Adrenal gland (tissue), 12 donors: ENCODE measurements around the gene EEF1AKMT2. TPM values are rescaled to one million over a fixed set of nuclear protein-coding genes. Genes with fewer than 3 reads are reported as not detected.
"Not testable (repeated sequence)": the region's sequence is repeated elsewhere in the genome, so short reads cannot be mapped to it uniquely, and the experiment has no call there.

ENCODE experiments used
- DNase-seq, 7 donors: peaks; one replicate each; pipeline ENCODE4 v3.0.0-alpha.2; 2019 to 2020
- H3K27ac ChIP-seq, 5 donors: fragments of 200-600 bp; sonication (generic) in 4 of 5; 1 replicate in 3 of 5; 2 replicates in 2 of 5; pipeline versions ENCODE4 v1.5.1 to v1.8.0; 2016 to 2020; ENCODE audit warnings: mild to moderate bottlenecking in 1 of 5
- H3K27me3 ChIP-seq: fragments of 200-600 bp; 2 replicates; pipeline ENCODE4 v1.8.0; 2021
- H3K36me3 ChIP-seq, 2 donors: fragments of 200-600 bp; replicated peaks in 1 of 2; 1 replicate in 1 of 2; 2 replicates in 1 of 2; pipeline versions ENCODE4 v1.5.1 to v1.8.0; 2018 to 2022
- H3K4me1 ChIP-seq, 2 donors: fragments of 200-600 bp; replicated peaks in 1 of 2; 1 replicate in 1 of 2; 2 replicates in 1 of 2; pipeline versions ENCODE4 v1.5.1 to v1.8.0; 2018 to 2021
- H3K4me3 ChIP-seq, 4 donors: fragments of 200-600 bp; sonication (generic) in 3 of 4; one replicate each; pipeline ENCODE4 v1.5.1; 2016 to 2018
- H3K9me3 ChIP-seq, 3 donors: fragments of 200-600 bp; sonication (generic) in 1 of 3; replicated peaks in 1 of 3; 1 replicate in 2 of 3; 2 replicates in 1 of 3; pipeline versions ENCODE4 v1.5.1 to v1.8.0; 2016 to 2021
- POLR2A ChIP-seq, 2 donors: fragments of 450-650 bp; IDR thresholded peaks; one replicate each; pipeline ENCODE4 v1.6.1; 2017; ENCODE audit warnings: antibody characterized with exemption in 2 of 2, mild to moderate bottlenecking in 2 of 2, moderate library complexity in 1 of 2
- WGBS, 4 donors: extraction: QIAGEN DNeasy Blood & Tissue Kit in 2 of 4; methylation state at CpG; one replicate each; pipeline versions ENCODE4 v1.1.5 to v1.1.7; 2013 to 2017; 5-methylcytosine and 5-hydroxymethylcytosine counted together
- intact Hi-C, 2 donors: fragments of 100-400 bp; cut with DNase I; formaldehyde crosslinking; loops; one replicate each; pipeline versions ENCODE4 v1.14.1 to v1.15.0; 2022 to 2023
- polyA plus RNA-seq, 3 donors: library from polyadenylated mRNA; stranded (reverse); fragments of 200-250 nt in 2 of 3; fragments of 350-450 nt in 1 of 3; fragmentation: Illumina TruSeq in 1 of 3; extraction: RNeasy Lipid Tissue Mini Kit (QIAGEN cat#74804) in 1 of 3; gene quantifications; one replicate each; pipeline ENCODE4 v1.2.3, GENCODE V29; 2013 to 2014
- total RNA-seq, 9 donors: library from RNA; depleted of rRNA in 4 of 9; stranded (reverse); fragments of >200 nt in 4 of 9; fragments of 120-200 nt in 1 of 9; fragmentation: NEBNext Ultra II Directional in 1 of 9; extraction: Animal tissue kit (Norgen Biotek cat#: 25700) in 1 of 9; gene quantifications; one replicate each; pipeline versions ENCODE4 v1.1.0 to v1.2.4, GENCODE V29; 2013 to 2023
- TF ChIP-seq, protein P1 (sequence below), 6 experiments: fragments of 450-650 bp in 4 of 6; fragments of 200-600 bp in 2 of 6; sonication (generic) in 1 of 6; IDR thresholded peaks; 1 replicate in 5 of 6; 2 replicates in 1 of 6; pipeline versions ENCODE4 v1.5.1 to v1.8.0; 2016 to 2021; ENCODE audit warnings: antibody characterized with exemption in 6 of 6, mild to moderate bottlenecking in 2 of 6, moderate library complexity in 1 of 6
- donor health status: healthy with polysubstance abuse.
- donor health status: Bipolar disorder and iron deficiency.
- donor health status: DM: yes; HTN: yes; CAD: no.
- donor health status: DM: no; HTN: no; CAD: no.
- donor health status: DM: no; HTN: no; CAD: no.
- donor health status: DM: yes; HTN: yes; CAD: no.

EEF1AKMT2 gene
- total and polyA plus RNA-seq, 12 donors = 2.7 to 24.5 (median 17.1) TPM

- no peaks in the 10 kb centered on the region for H3K9me3 ChIP-seq
- no peaks in the 10 kb centered on the region for H3K27me3 ChIP-seq
- TF ChIP-seq, protein P1, sequence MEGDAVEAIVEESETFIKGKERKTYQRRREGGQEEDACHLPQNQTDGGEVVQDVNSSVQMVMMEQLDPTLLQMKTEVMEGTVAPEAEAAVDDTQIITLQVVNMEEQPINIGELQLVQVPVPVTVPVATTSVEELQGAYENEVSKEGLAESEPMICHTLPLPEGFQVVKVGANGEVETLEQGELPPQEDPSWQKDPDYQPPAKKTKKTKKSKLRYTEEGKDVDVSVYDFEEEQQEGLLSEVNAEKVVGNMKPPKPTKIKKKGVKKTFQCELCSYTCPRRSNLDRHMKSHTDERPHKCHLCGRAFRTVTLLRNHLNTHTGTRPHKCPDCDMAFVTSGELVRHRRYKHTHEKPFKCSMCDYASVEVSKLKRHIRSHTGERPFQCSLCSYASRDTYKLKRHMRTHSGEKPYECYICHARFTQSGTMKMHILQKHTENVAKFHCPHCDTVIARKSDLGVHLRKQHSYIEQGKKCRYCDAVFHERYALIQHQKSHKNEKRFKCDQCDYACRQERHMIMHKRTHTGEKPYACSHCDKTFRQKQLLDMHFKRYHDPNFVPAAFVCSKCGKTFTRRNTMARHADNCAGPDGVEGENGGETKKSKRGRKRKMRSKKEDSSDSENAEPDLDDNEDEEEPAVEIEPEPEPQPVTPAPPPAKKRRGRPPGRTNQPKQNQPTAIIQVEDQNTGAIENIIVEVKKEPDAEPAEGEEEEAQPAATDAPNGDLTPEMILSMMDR (IDR thresholded peaks at IDR 0.05) = no peak
- no peak for TF ChIP-seq POLR2A (IDR thresholded peaks at IDR 0.05)
- intact Hi-C loops = no loop called here
- no peaks in the 10 kb centered on the region for H3K36me3 ChIP-seq
- DNase-seq = no peak
- no peak overlapping the region for H3K27ac ChIP-seq
- no peak overlapping the region for H3K4me3 ChIP-seq
- H3K4me1 ChIP-seq = peaks cover 0 to 16% of the 10 kb centered on the region in 2 donors
- 60 to 73% (median 64%) methylated on average over 4 of the region's 4 CpGs for WGBS, 4 donors
Observed at GRCh38 chr10:124799211-124799610, 7.5 kb upstream of the EEF1AKMT2 start.

DNA sequence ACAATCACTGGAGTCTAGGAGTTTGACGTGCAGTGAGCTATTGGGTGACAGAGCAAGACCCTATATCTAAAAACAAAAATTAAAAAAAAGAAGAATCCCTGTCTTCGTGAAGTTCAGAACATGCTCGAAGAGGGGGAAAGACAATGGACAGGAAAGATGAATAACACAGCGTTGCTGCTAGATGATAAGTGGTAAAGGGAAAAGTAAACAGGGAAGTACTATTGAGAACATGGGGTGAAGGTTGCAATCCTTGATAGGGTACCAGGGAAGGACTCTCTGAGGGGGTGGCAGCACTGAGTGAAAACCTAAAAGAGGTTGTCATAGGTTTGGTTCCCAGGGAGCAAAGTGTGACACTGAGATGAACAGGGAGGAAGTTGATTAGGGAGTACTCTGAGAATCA, 7.1 kb upstream of the EEF1AKMT2 start:
- DNase-seq = no peak
- intact Hi-C loops = no loop called here
- TF ChIP-seq POLR2A (IDR thresholded peaks at IDR 0.05) = no peak
- TF ChIP-seq, protein P1 (IDR thresholded peaks at IDR 0.05) = no peak
- Histone ChIP-seq H3K27me3 (no peaks in the 10 kb centered on the region), H3K4me3 (no peak overlapping the region), H3K27ac (no peak overlapping the region), H3K36me3 (no peaks in the 10 kb centered on the region), H3K9me3 (no peaks in the 10 kb centered on the region), H3K4me1 (peaks cover 0 to 16% of the 10 kb centered on the region in 2 donors)
- 61 to 69% (median 65%) methylated on average over 4 of the region's 4 CpGs for WGBS, 4 donors

DNA sequence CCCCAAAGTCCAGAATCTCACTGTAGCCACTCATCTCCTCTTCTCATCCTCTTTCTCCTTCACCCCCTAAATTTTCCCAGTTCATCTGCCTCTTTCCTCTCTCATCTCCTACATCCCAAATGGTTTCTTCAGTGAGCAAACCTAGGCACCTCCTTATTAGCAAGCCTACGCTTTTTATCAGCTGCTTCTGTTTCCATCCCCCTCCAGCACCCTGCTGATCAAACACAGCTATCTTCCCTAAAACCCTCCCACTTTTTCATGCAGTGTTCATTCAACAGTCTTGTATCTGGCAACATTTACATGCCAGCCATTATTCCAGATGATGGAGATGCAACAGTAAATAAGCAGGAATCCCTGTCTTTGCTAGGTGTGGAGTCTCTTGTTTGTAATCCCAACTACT, 6.7 kb upstream of the EEF1AKMT2 start:
- Histone ChIP-seq H3K4me1 (peaks cover 0 to 12% of the 10 kb centered on the region in 2 donors), H3K27me3 (no peaks in the 10 kb centered on the region), H3K27ac (no peak overlapping the region), H3K9me3 (no peaks in the 10 kb centered on the region), H3K4me3 (no peak overlapping the region), H3K36me3 (no peaks in the 10 kb centered on the region)
- WGBS, 4 donors = 86 to 88% (median 86%) methylated on average over 1 of the region's 1 CpG
- TF ChIP-seq, protein P1 (IDR thresholded peaks at IDR 0.05) = no peak
- TF ChIP-seq POLR2A (IDR thresholded peaks at IDR 0.05) = no peak
- intact Hi-C loops = no loop called here
- no peak for DNase-seq

- Histone ChIP-seq H3K27me3 (no peaks in the 10 kb centered on the region), H3K4me1 (peaks cover 0 to 13% of the 10 kb centered on the region in 2 donors), H3K4me3 (peak overlapping the region in 1 of 4 donors; percentile 89), H3K36me3 (no peaks in the 10 kb centered on the region), H3K27ac (no peak overlapping the region), H3K9me3 (no peaks in the 10 kb centered on the region)
- intact Hi-C loops = no loop called here
- TF ChIP-seq, protein P1 (IDR thresholded peaks at IDR 0.05) = no peak
- TF ChIP-seq POLR2A (IDR thresholded peaks at IDR 0.05) = no peak
- no peak for DNase-seq
- WGBS, 4 donors = 92 to 97% (median 95%) methylated on average over 11 of the region's 11 CpGs
Observed at GRCh38 chr10:124792998-124793352, 1.3 kb upstream of the EEF1AKMT2 start.

- H3K27ac ChIP-seq, H3K27me3 ChIP-seq, H3K4me3 ChIP-seq, DNase-seq, intact Hi-C loops, H3K9me3 ChIP-seq, H3K4me1 ChIP-seq: not testable (repeated sequence)
- WGBS, 4 donors = 69 to 100% (median 86%) methylated on average over 1 of the region's 1 CpG
- peaks cover 0 to 22% of the 10 kb centered on the region in 2 donors for H3K36me3 ChIP-seq
Observed at GRCh38 chr10:124782900-124783299, 8.8 kb downstream of the EEF1AKMT2 start.
